ENCODE data around the gene GUCY1A1. TPM values are rescaled to one million over a fixed set of nuclear protein-coding genes. Genes with fewer than 3 reads are reported as not detected.

GUCY1A1 gene, protein sequence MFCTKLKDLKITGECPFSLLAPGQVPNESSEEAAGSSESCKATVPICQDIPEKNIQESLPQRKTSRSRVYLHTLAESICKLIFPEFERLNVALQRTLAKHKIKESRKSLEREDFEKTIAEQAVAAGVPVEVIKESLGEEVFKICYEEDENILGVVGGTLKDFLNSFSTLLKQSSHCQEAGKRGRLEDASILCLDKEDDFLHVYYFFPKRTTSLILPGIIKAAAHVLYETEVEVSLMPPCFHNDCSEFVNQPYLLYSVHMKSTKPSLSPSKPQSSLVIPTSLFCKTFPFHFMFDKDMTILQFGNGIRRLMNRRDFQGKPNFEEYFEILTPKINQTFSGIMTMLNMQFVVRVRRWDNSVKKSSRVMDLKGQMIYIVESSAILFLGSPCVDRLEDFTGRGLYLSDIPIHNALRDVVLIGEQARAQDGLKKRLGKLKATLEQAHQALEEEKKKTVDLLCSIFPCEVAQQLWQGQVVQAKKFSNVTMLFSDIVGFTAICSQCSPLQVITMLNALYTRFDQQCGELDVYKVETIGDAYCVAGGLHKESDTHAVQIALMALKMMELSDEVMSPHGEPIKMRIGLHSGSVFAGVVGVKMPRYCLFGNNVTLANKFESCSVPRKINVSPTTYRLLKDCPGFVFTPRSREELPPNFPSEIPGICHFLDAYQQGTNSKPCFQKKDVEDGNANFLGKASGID
- 264 TPM for total RNA-seq

DNA sequence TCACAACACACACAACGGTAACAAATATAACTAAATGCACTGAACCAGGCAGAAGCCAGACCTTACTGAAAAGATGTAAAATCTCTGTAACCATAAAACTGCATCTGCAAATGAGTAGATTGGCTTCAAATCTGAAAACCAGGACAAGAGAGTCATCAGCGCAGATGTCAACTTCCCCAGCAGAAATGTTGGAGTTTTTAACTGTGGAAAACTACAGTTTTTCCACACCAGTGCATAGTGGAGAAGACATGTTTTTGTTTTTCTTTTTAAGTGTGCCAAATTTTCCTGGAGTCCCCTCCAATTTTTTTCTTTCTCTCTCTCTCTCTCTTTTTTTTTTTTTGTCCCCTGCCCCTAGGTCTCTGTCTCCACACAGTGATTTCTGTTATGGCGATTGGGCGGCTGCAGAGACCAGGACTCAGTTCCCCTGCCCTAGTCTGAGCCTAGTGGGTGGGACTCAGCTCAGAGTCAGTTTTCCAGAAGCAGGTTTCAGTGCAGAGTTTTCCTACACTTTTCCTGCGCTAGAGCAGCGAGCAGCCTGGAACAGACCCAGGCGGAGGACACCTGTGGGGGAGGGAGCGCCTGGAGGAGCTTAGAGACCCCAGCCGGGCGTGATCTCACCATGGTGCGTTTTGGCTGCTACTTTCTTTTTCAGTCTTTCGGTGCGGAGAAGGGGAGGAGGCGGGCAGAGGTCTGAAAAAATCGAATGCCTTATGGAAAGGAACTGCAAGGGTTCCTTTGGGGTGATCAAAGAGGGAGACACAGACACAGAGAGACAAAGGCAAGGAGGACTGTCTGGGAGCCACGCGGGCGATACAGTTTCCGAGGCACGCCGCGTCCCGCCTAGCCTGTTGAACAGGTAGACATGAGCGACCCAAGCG, at the start of gene GUCY1A1:
GUCY1A1 (plus strand) TSS at position 505 of the 878 bp plus-strand sequence. CDS start 30,020 bp downstream, outside the sequence.

DNA sequence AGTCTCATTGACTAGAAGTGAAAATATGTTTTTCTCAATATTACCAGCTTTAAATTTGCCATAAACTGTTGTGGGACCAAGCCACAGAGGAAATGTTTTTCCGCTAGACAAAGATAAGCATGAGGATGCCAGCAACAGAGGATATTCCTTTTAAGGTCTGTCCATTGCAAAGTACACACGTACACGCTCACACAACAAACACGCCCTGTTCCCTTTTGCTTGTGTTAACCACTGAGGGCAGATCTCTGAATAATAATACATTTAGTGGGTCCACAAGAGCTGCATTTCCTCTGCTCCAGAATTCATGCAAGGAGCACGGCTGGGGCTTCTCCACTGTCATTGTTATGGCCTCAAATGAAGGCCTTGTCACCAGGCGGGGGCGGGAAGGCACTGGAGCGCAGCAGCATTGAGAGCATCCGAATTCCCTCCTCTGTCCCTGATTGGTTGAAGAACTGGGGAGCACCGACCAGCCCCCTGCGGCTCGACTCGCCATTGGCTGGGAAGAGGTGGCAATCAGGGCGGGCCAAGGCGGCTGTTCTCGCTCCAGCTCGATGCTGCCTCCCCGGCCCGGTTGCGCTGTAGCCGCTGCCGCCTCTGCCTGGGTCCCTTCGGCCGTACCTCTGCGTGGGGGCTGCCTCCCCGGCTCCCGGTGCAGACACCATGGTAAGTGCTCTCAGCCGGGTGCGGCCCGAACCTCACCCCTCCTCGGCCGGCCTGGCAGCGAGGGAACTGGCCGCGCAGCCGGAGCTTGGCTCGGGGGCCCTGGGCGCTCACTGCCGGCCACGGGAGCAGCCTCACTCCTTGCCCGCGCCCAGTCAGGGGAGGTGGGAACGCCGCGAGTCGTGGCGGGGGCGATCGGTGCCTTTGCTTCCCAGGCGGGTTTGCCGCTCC, 92.1 kb downstream of the GUCY1A1 start, which contains the start of gene GUCY1B1:
GUCY1B1 (plus strand) TSS at position 541 of the 891 bp plus-strand sequence; CDS start at position 661, 120 bp downstream.

Other genes starting within 250 kb of the GUCY1A1 start
- 115 TPM for gene GUCY1B1, start 92.2 kb downstream of the GUCY1A1 start, total RNA-seq
- gene ASIC5, start 199.4 kb downstream of the GUCY1A1 start, total RNA-seq: not detected
- gene TDO2, start 236.8 kb downstream of the GUCY1A1 start, total RNA-seq: 0.92 TPM

All from diencephalon (tissue), 1 donor.